IPS-NIHi11 (cell line): ENCODE measurements around the gene FRMD1.

Experiments used
- DNase-seq: peaks from one replicate; pipeline ENCODE4 v3.0.0; 2012; ENCODE audit warnings: mixed read lengths, low spot score

FRMD1 gene

DNA sequence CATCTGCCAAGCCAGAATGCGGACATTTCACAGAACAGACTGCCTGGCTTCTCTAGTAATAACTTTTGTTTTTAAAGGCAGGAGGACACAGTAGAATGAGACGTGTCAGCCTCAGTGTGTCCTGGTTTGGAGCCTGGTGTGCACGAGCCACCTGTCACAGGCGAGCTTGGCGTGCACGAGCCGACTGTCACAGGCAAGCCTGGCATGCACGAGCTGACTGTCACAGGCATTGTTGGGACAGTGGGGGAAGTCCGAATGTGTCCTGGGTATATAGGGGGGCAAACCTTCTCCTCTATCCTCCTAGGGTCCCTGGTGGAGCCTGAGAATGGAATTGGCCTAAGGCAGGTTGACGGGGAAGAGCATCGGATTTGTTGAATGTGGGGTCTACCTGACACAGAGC is 74.1 kb downstream of the FRMD1 start:
- no peak for DNase-seq

DNA sequence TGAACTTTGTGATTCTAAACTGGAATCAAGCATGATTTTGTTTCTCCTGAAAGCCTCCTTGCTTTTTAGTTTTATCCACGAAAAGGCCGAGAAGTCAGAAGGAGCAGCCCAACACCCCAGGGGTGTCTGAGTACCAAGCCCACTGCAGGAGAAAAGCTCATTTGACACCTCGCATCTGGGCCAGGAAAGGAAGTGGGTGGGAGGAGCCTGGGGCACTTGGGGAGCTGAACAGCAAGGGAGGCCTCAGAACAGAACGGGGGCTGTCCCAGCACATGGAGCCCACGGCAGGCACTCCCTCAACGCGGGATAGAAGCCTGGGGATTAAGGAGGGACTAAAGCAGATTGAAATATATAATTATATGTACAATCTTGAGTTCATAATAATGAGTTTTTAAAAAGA is 75.0 kb downstream of the FRMD1 start:
- no peak for DNase-seq
